Bronchial epithelial cell (primary cell): ENCODE results near the gene OXCT1. TPM values are rescaled to one million over a fixed set of nuclear protein-coding genes. Genes with fewer than 3 reads are reported as not detected.

Experiments
- DNase-seq: peaks from one replicate; pipeline ENCODE4 v3.0.0-alpha.2; 2010; ENCODE audit warnings: low read depth
- FAIRE-seq: peaks from 2 replicates; lab custom pipeline; 2011; peaks lifted over from hg19 to GRCh38; lab: Jason Lieb, UNC
- H3K27me3 ChIP-seq: 2 replicates; pipeline ENCODE4 v1.5.1; 2011; ENCODE audit warnings: low read length; ENCODE audit not compliant: control insufficient read depth, insufficient read depth
- H3K36me3 ChIP-seq: 2 replicates; pipeline ENCODE4 v1.5.1; 2011; ENCODE audit warnings: low read length; ENCODE audit not compliant: control insufficient read depth, insufficient read depth
- H3K4me3 ChIP-seq: 2 replicates; pipeline ENCODE4 v1.5.1; 2011; ENCODE audit warnings: mild to moderate bottlenecking, low read depth, low read length, control low read depth
- CTCF ChIP-seq: IDR thresholded peaks from 2 replicates; pipeline ENCODE4 v1.5.1; 2011; ENCODE audit warnings: mild to moderate bottlenecking, moderate library complexity, low read length, control low read depth, inconsistent platforms; ENCODE audit not compliant: insufficient read depth, severe bottlenecking
- total RNA-seq: library from RNA; depleted of rRNA; stranded (reverse); fragments of >200 nt; gene quantifications from 2 replicates; pipeline ENCODE4 v1.2.1, GENCODE V29; 2014

Gene OXCT1
- total RNA-seq, 1 donor from 2014 or later = 15.3 TPM

GRCh38 chr5:41832430-41832829 is 37.8 kb downstream of the OXCT1 start:
- no peak for DNase-seq
- TF ChIP-seq CTCF = no peak
- H3K27me3 ChIP-seq = no peaks in the 10 kb centered on the region
- H3K4me3 ChIP-seq = no peak overlapping the region
- H3K36me3 ChIP-seq = no peaks in the 10 kb centered on the region
- no peak for FAIRE-seq

DNA sequence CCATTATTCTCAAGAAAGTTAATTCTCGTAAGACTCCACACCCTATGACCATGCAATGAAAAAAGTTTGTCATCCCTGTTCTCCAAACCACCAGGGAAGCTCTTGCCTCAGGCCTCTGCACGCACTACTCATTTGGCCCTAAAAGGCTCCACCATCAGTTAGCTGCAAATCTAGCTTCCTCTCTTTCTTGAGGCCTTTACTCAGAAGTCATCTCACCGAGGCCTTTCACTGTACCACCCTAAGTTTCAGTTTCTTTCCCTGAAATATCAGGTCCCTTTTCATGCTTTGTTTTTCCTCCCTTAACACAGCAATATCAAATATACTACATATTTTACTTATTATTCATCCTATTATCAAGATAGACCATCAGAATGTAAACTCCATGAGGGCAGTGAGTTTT is 39.1 kb downstream of the OXCT1 start:
- TF ChIP-seq CTCF = no peak
- no peaks in the 10 kb centered on the region for H3K27me3 ChIP-seq
- H3K36me3 ChIP-seq = no peaks in the 10 kb centered on the region
- FAIRE-seq (no peak), DNase-seq (no peak)
- no peak overlapping the region for H3K4me3 ChIP-seq

- H3K36me3 ChIP-seq = no peaks in the 10 kb centered on the region
- no peak for TF ChIP-seq CTCF
- DNase-seq (no peak), FAIRE-seq (no peak)
- H3K4me3 ChIP-seq = no peak overlapping the region
- no peaks in the 10 kb centered on the region for H3K27me3 ChIP-seq
These were observed 42.4 kb downstream of the OXCT1 start for GRCh38 chr5:41827792-41828191.

- DNase-seq (no peak), FAIRE-seq (no peak)
- Histone ChIP-seq H3K36me3 (no peaks in the 10 kb centered on the region), H3K27me3 (no peaks in the 10 kb centered on the region), H3K4me3 (no peak overlapping the region)
- TF ChIP-seq CTCF = no peak
These were observed 48.2 kb downstream of the OXCT1 start for GRCh38 chr5:41822036-41822435.

GRCh38 chr5:41821051-41821450 is 49.2 kb downstream of the OXCT1 start:
- DNase-seq (no peak), FAIRE-seq (no peak)
- Histone ChIP-seq H3K27me3 (no peaks in the 10 kb centered on the region), H3K36me3 (no peaks in the 10 kb centered on the region), H3K4me3 (no peak overlapping the region)
- no peak for TF ChIP-seq CTCF

DNA sequence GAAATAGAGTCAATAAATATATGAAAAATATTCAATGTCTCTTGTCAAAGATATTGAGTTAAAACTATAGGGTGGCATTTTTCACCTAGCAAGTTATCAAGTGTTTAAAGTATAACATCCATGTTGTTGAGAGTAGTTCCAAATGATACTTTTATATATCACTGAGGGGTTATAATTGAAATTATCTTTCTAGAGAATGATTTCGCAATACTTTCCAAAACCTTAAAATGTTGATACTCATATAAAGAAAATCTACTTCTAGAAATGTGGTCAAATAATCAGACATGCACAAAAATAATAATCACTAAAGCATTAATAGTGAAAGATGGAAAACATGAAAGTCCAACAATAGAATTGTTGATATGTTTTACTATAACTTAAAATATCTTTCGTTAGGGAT is 50.1 kb downstream of the OXCT1 start:
- TF ChIP-seq CTCF = no peak
- H3K4me3 ChIP-seq = no peak overlapping the region
- H3K27me3 ChIP-seq = no peaks in the 10 kb centered on the region
- DNase-seq (no peak), FAIRE-seq (no peak)
- H3K36me3 ChIP-seq = no peaks in the 10 kb centered on the region
